AG09319 (cell line): ENCODE measurements around the gene MDP1.

ENCODE experiments used
- DNase-seq: peaks from one replicate; pipeline ENCODE4 v3.0.0-alpha.2; 2010; ENCODE audit warnings: low read depth; ENCODE audit errors: extremely low read depth
- TF ChIP-seq, protein P1 (sequence below): IDR thresholded peaks from 2 replicates; pipeline ENCODE4 v1.5.1; 2011; ENCODE audit warnings: low read depth, mild to moderate bottlenecking, inconsistent platforms, low read length, moderate library complexity

The MDP1 gene

DNA sequence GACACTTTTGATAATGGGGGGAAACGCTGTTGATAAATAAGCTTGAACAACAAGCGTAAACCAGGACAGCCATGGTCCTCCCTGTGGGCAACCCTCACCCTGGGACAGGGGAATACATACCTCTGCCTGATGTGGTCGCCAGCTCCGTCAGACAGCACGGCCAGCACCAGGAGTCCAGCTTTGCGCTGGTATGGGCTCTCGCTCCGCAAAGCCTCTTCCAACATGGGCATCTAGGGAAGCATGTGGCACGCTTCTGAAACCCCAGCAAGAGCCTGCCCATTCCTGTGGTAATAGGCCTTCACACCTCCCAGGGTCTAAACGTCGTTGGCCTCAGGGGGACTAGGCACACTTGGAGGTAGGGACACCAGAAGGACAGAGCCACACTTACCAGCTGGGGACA is 30.1 kb downstream of the MDP1 start:
- no peak for DNase-seq
- TF ChIP-seq, protein P1, sequence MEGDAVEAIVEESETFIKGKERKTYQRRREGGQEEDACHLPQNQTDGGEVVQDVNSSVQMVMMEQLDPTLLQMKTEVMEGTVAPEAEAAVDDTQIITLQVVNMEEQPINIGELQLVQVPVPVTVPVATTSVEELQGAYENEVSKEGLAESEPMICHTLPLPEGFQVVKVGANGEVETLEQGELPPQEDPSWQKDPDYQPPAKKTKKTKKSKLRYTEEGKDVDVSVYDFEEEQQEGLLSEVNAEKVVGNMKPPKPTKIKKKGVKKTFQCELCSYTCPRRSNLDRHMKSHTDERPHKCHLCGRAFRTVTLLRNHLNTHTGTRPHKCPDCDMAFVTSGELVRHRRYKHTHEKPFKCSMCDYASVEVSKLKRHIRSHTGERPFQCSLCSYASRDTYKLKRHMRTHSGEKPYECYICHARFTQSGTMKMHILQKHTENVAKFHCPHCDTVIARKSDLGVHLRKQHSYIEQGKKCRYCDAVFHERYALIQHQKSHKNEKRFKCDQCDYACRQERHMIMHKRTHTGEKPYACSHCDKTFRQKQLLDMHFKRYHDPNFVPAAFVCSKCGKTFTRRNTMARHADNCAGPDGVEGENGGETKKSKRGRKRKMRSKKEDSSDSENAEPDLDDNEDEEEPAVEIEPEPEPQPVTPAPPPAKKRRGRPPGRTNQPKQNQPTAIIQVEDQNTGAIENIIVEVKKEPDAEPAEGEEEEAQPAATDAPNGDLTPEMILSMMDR = no peak

DNA sequence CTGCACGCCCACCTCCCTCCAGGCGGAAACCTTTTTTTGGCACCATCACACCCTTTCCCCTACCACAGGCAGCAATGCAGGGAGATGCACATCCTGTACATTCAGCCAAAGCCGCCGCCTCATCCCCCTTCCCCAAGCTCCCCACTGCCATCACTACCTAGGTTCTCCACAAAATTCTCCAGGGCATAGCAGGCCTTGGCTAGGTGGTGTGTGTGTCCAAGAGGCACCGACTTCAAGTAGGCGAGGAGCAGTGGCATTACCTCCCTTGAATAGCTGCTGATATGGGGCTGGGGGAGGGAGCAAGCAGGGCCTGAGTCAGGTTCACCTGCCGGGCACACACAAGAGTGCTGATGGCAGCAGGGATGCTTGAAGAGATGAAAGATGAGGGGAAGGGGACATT is 30.8 kb downstream of the MDP1 start:
- no peak for DNase-seq

DNA sequence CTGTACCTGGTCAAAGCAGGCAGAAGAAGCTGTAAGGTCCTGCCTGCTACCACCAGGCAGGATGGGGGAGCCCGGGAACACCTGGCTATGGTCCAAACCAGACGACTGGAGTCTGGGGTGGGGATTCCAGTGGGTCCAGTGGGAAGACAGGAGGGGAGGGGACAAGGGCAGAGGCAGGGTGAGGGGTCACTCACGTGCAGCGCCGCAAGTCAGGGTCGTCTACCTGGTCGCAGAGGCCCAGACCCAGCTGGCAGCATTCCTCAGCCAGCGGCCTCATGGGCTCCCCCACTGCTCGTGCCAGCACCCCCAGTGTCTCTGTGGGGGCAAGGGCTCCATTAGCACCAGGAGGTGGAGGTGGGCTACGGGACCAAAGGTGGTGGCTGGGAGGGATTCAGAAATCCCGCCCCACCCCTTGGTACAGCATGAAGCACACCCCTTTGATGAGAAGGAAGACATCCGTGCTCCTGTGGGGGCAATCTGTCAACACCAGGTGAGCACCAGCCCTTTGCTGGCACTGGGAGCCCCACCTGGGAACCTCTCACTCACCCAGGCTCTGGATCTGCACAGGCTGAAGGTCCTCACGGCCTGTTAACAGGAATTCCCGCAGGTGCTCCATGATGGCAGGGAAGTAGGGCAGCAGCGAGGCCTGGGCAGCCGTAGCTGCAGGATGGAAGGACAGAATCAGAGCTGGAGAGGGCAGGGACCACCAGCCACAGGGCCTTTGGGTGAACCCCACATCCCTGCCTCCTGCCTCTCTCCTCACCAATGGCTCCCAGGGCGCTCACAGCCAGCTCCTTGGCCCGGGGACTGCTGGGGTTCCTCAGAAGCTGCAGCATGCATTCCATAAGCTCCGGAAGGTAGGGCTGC is 31.5 kb downstream of the MDP1 start:
- DNase-seq = no peak
- TF ChIP-seq, protein P1 = no peak

More for the DNA sequence above, 30.8 kb downstream of the MDP1 start:
- TF ChIP-seq, protein P1 = no peak

DNA sequence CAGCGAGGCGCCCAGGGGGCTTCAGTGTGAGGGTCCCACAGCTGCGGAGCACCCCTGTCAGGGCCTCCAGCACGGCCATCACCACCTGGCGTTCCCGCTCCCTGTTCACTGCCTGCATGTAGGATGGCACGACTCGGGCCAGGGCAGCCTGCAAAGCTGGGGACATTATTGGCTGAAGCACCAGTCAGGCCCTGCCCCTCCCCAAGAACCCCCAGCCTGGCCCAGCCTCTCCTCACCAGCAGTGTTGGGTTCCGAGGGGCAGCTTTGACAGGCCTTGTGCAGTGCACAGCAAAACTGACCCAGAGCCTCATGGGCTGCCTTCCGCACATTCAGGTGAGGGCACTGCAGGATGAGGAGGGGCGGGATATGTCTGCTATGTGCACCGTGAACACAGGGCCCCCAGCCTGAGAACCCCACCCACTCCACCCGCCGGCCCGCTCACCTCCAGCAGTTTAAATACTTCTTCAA is 32.8 kb downstream of the MDP1 start:
- TF ChIP-seq, protein P1 = no peak
- no peak for DNase-seq

DNA sequence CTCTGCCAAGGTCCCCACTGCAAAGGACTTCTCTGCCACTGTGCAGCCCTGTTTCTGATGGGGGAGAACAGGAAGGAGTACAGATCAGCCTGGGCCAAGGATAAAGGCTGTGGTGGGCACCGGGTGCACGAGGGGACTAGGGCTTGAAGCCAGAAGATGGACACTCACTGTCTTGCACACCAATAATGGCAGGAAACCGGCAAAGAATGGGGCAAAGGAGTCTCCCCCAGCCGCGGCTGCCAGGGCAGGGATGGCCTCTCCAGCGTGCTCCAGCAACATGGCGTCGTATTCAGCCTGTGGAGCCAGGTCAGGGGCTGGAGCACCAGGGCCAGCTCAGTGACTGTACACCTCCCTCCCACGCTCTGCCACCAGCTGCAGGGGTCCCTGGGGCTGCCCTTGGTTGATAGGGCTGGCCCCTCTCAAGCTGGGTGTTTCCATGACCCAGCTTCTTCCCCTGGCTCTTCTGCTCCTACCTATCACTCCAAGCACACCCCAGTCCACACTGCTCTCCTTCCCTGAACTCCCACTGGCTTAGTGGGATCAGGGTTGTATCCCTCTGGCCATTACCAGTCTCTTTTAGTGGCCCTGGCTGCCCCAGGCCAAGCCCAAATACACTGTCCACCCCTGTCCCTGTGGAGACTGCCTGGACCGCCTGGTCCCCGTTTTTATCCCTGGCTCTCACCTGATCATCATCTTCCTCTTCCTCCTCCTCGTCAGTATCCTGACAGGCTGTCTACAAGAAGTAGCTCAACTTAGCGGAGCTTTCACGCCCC is 33.6 kb downstream of the MDP1 start:
- TF ChIP-seq, protein P1 = no peak
- DNase-seq = no peak

DNA sequence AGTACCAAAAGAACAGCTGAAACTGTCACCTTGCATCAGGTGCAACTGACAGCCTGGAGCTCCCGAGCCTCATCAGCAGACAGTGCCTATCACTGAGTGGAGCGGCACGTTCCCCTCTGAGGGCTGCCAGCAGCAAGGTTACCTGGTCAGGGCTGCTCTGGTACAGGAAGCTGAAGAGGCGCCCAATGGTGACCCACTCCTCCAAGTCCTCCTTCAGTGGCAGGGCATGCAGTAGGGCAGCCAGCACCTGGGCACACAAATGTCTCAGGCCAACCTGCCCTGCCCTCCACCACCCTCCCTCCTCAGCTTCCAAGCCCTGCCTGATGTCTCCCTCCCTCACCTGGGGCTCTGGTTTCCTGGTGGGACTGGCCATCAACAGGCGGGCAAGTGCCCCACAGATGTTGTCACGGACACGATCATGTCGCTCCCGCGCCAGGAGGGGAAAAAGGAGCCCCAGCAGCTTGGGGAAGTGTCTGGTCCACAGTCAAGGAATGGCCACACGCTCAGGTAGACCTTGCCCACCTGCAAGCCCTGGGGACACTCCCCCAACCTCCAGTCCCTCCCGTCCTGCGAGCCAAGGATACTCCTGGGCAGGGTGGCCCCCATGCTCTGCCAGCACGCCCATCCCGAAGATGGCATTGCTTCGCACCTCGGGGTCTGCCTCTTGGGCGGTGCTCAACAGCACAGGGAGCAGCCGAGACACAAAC is 34.3 kb downstream of the MDP1 start:
- TF ChIP-seq, protein P1 = no peak
- no peak for DNase-seq
